SIG-M5 treated with dmso at 0.1 percent for 504 hours (cell line): ENCODE measurements around the gene GPR62.
"Not testable (repeated sequence)": the region's sequence is repeated elsewhere in the genome, so short reads cannot be mapped to it uniquely, and the experiment has no call there.

Experiments
- DNase-seq: peaks from one replicate; lab custom pipeline; 2025; ENCODE audit not compliant: unreplicated experiment; lab: John Stamatoyannopoulos, UW

The GPR62 gene

GRCh38 chr3:51988286-51989146, 33.3 kb downstream of the GPR62 start:
- no peak for DNase-seq

GRCh38 chr3:51990501-51990971, 35.4 kb downstream of the GPR62 start:
- DNase-seq = not testable (repeated sequence)

- no peak for DNase-seq
Measured at GRCh38 chr3:51992017-51992682, 37.0 kb downstream of the GPR62 start.

- DNase-seq = not testable (repeated sequence)
Measured at GRCh38 chr3:51993657-51994056, 38.5 kb downstream of the GPR62 start.

GRCh38 chr3:51994530-51994929, 39.3 kb downstream of the GPR62 start:
- DNase-seq = no peak

GRCh38 chr3:51995346-51996163, 40.4 kb downstream of the GPR62 start, which contains the start of gene RPL29:
RPL29 (minus strand) TSS chr3:51995895; CDS start chr3:51995461, 434 bp downstream.
- peak; percentile 99 for DNase-seq

GRCh38 chr3:51997172-51997571, 42.0 kb downstream of the GPR62 start:
- DNase-seq = no peak

GRCh38 chr3:51997935-51998596, 42.9 kb downstream of the GPR62 start:
- DNase-seq = no peak

GRCh38 chr3:51998774-51999173, 43.6 kb downstream of the GPR62 start:
- DNase-seq = no peak

GRCh38 chr3:51999846-52000245, 44.7 kb downstream of the GPR62 start:
- no peak for DNase-seq

GRCh38 chr3:52001443-52001974, 46.3 kb downstream of the GPR62 start:
- DNase-seq = peak; percentile 59

- DNase-seq = no peak
Measured at GRCh38 chr3:52002748-52003147, 47.6 kb downstream of the GPR62 start.

- DNase-seq = peak; percentile 16
Measured at GRCh38 chr3:52004163-52004787, 49.1 kb downstream of the GPR62 start.

- DNase-seq = no peak
Measured at GRCh38 chr3:52004906-52005395, 49.8 kb downstream of the GPR62 start.

GRCh38 chr3:52005571-52005986, 50.4 kb downstream of the GPR62 start:
- DNase-seq = no peak

GRCh38 chr3:52006017-52006819, 51.0 kb downstream of the GPR62 start:
- peak; percentile 45 for DNase-seq

GRCh38 chr3:52006820-52007133, 51.6 kb downstream of the GPR62 start:
- DNase-seq = no peak
